ENCODE measurements around the gene ARHGAP44.
A peak's percentile ranks its signal among the peaks of the same experiment; 100 is the strongest.

ARHGAP44 gene

DNA sequence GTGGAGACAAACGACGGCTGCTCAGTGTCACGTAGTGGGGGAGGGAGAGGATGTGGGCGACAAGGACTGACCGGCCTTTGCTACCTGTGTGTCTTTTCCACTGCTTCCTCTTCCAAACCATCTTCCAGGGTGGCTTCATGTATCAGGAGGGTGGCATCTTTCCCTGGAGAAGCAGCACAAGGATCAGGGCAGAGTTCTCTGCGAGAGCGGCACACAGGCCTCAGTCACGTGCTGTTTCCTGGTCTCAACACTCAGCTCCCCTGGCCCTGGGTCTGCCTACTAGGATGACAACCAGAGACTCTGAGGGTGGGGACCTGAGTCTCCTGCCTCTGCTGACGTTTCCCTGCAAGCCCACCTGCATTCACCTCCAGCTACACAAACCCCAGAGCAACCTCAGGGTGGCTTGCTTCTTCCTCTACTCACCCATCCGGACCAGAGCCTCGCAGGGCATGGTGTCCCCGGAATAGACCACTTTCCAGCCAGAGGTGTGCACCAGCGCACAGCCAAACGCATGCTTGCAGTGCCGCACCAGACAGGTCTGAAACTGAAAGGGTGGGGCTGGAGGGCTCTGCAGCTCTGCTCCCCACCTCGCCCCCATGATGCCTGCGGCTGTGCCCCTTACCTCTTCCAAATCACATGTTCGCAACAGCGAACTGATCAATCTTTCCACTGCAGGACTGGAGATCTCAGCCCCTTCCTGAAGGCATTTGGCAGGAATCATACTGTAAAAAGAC, 205.2 kb downstream of the ARHGAP44 start:
- no peak for DNase-seq (ENCODE audit: low read depth in 2 of 2)

DNA sequence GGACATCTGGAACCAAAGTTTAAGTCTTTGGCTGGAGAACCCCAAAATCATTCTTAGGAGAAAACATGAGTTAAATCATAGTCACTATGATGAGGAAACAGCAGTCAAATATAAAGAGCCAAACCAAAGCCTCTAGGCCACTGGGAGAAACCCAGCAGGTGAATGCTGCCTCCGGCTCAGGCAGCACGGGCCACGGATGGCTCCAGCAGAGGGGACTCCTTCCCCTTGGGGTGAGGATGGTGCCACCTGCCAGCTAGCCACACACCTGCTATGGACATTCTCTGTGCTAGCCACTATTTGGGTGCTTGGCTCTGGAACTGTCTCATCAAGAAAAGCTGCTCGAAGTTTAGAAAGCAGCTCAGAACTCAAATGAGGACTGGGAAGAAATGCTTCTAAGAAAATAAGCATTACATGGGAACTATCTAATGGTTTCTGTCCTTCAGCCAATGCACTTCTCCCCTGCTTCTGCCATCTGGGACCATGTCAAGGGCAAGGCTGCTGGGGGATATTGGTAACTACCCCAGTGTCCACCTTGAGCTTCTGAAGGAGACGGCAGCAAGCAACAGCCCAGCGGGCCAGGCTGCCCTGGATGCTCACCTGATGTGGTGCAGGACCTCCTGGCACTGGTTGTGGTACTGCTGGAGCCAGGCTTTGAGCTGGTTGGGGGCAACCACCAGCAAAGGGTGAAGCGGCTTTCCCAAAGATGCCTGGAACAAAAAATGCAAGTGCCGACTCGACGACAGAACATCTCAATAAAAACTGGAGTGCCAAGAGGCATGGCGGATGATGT, 206.0 kb downstream of the ARHGAP44 start:
- no peak for DNase-seq (ENCODE audit: low read depth in 2 of 2)

DNA sequence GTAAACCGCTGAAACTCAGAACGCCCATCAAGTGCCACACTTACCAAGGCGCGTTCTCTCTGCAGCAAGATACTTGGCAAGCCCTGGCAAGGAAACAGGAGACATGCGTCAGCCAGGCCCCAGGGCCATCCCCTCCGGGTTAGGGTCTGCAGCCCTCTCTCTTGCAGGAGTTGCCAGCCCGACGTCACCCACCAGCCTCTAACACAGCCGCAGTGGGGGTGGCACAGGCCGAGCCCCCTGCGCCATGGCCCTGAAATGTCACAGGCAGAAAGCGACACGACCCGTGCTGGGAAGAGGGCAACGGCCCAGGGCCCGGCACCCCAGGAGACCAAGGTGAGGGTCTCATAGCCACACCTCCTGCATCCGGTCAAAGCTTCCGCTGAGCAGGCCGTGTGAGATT, 206.6 kb downstream of the ARHGAP44 start:
- DNase-seq (ENCODE audit: low read depth in 2 of 2), result no peak

DNA sequence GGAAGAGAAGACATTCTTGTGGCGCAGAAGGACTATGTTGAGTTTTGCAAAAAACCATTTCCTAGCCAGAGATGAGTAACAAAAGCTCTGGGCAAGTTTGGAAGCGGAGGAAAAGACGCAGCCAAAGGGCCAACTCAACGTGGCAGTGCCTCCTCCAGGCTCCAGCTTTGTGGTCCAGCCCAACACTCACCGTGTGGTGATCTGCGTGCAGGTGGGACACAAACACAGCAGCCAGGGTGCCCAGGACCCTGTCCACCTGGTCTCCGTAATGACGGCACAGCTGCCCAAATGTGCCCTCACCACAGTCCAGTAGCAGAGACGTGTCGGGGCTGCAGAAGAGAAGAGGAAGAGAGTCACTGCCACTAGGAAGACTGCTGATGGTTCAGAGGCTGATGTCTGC, 207.1 kb downstream of the ARHGAP44 start:
- no peak for DNase-seq (ENCODE audit: low read depth in 2 of 2)

DNA sequence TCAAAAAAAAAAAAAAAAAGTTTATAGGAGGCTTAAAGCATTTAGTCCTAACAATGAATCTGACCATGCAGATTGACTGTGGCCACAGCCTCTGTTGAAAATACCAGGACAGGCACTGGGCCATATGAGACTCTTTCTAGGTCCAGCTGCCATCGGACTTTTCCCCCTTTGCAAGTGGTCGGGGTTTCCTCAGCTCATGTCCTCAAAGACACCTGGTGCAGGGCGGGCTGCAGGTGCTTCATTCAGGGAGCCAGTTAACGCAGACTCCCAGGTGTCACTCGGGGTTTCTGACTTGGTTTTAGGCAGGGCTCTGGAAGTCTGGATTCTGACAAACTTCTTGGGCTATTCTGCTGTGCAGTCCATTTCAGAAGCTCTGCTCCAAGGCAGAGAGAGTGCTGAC, 207.6 kb downstream of the ARHGAP44 start:
- DNase-seq (ENCODE audit: low read depth in 2 of 2), result no peak

DNA sequence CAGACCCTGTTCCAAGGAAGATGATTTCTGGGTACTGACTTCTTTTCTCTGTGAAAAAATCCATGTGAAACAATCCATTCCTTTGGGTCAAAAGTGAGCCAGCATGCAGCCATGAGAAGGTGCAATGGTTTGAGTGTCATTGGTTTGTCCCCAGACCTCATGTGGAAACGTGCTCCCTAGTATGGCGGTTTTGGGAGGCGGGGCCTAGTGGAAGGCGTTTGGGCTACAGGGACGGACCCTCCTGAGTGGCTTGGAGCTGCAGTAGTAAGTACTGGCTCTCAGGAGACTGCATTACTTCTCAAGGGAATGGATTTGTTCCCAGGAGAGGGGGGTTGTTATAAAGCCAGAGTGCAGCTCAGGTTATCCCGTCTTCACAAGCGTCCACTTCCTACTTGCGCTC, 209.2 kb downstream of the ARHGAP44 start:
- DNase-seq (ENCODE audit: low read depth in 2 of 2), result no peak

DNA sequence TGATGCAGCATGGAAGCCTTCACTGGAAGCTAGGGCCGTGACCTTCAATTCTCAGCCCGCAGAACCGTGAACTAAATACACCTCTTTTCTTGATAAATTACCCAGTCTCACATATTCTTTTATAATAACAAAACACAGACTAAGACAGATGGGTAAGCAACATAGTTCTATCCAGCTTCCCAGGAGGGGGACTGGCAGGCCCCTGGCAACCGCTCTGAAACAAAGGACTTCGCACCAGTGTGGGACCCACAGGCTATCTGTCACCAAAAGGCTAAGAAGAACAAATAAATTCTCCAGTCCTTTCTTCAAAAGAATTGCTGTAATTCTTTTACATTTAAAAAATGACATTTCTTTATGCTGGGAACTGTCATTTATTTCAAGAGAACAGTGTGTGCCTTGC, 209.6 kb downstream of the ARHGAP44 start:
- DNase-seq (ENCODE audit: low read depth in 2 of 2), result no peak

DNA sequence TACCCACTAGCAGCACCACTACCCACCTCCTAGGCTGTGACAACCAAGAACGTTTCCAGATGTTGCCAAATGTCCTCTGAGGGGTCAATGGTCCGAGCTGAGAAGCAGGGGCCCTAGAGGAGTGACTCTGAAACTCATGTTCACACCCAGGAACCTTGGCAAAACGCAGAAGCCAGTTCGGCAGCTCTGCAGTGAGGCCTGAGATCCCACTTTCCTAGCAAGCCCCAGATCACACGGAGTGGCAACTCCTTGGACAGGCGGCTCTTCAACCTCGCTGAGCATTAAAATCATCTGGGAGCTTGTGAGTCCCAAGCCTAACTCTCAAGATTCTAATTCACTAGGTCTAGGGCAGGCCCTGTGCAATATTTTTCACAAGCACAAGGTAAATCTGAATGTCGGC, 211.3 kb downstream of the ARHGAP44 start:
- DNase-seq (ENCODE audit: low read depth in 2 of 2), result no peak

DNA sequence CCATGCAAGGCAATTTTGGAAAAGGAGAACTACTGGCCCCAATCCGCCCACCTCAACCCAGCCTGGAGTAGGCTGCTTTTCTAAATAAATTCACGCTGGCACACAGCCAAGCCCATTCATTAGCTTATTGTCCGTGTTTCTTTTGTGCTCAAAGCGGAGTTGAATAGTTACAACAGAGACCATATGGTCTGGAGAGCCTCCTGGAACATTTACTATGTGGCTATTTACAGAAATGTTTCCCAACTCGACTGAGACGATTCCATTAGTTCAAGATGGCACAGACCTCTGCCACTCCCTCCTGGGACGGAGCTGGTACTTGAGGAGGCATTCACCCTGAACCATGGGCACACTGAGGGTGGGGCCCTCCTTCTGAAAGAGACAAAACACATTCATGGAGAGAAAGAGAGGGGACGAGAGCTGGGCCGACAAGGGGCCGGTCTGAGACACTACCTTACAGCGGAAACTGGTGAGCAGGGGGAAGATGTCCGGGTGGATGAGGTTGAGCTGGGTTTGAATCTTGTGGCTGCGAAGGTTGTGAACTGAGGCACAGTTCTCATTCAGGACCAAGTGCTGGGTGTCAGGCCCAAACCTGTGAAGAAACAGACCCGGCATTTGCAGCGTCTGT, 212.8 kb downstream of the ARHGAP44 start:
- DNase-seq (ENCODE audit: low read depth in 2 of 2), result no peak

DNA sequence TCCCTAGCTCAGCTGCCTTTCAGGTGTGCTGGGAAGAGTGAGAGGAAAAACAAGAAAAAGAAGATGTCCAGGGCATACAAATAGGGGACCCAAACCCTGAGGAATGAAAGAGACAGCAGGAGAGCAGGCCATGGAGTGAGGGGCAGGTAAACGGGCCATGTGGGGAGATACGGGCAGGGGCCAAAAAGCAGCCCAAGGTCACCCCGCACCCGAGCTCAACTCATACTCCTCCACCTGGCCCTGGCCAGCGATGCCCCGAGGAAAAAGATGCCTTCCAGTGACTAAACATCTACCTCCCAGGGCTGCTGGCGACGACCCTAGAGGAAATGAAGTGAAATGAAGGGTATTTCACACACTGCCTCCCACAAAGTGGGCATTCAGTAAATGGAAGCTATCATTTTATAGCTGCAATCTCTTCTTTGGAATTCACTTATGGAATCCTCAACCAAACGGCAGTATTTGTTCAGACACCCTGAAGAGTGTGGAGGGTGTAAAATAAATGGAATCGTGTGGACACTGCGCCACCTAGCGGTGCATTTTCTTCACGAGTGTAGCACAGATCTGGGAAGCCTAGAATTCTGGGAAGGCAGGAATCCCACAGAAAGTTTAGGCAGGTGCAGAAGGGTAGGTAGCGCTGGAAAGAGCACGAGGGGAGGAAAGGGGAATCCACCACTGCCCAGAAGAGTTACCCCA, 213.6 kb downstream of the ARHGAP44 start:
- DNase-seq (ENCODE audit: low read depth in 2 of 2), result peak in 1 of 2 experiments; percentile 43

DNA sequence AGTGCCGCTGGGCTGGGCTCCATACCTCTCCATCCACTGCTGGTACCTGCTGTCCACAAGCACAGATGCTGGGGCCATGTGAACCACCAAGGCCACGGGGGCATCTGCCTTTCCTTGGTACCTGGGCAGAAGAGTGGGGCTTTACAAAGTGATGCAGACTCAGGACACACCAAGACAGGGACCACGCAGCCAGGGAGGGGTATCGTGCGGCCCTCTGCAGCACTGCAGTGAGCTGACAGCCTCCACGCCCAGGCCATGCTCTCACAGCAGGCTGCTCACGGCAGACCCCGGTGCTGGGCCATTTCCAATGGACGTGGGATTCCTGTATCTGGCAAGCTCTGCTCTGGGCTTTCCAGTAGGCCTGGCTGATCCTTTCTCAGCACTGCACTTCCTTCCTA, 214.2 kb downstream of the ARHGAP44 start:
- DNase-seq (ENCODE audit: low read depth in 2 of 2), result no peak

DNA sequence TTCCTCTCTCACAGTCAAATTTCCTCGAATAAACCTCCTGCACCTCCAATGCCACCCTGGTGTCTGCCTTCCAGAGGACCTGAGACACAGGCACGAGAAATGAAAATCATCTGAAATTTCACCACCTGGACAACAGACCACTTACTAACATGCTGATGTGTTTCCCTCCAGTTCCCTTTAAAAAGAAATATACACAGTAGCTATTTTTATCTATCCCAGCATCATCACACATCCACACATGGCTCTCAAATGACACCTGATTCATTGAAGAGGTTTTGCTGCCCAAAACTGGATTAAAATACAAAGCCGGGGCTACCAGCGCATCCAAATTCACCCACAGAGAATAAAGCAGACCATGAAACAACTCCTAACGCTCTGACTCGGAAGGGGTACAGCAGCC, 214.6 kb downstream of the ARHGAP44 start:
- DNase-seq (ENCODE audit: low read depth in 2 of 2), result no peak

DNA sequence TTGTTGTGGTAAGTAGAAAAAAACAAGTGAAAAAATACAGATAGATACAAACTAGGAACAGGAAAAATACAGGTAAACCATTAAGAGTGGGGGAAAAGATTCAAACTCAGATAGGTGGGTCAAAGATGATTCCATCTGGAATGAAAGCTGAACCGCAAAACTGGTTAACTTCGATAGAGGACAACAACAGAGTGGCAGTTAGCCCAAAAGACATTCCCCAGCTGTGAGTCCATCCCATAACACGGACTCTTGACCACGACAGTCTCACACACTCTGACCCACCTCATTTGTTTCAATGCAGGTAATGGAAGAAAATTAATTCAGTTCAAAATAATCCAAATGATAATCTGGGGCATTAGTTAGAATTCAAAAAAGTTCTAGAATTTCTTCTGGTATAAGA, 215.0 kb downstream of the ARHGAP44 start:
- no peak for DNase-seq (ENCODE audit: low read depth in 2 of 2)

DNA sequence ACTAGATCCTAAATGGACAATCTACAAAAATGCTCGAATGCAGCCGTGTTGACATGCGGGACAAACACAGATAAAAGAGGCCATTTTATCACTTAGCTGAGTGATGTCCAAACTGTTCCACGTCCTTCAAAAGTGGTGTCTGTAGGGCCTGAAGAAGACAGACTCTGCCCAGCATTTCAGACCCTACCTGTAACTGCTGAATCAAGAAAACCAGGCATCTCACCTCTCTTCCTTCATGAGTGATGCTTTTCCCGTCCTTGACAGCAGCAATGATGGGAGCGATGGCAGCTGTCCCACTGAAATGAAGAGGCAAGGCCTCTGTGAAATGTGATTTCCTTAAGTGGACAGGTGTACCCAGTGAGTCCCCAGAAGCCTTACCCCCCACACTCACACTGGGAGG, 216.2 kb downstream of the ARHGAP44 start:
- no peak for DNase-seq (ENCODE audit: low read depth in 2 of 2)

DNA sequence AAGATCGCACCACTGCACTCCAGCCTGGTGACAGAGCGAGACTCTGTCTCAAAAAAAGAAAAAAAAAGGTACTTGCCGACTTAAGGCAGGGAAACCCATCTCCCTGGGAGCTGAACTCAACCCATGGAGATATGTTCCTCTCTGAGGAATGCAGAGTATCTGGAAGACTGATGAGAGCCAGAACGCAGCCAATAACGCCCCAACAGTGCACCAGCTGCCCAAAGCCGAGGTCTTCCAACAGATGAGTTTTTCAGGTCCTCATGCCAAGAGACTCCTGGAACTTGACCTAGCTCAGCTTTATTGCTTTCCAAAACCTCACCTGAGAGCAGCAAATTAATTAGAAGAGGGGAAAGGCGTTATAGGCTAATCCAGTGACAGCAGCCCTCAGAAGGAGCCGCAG, 219.2 kb downstream of the ARHGAP44 start:
- no peak for DNase-seq (ENCODE audit: low read depth in 2 of 2)

DNA sequence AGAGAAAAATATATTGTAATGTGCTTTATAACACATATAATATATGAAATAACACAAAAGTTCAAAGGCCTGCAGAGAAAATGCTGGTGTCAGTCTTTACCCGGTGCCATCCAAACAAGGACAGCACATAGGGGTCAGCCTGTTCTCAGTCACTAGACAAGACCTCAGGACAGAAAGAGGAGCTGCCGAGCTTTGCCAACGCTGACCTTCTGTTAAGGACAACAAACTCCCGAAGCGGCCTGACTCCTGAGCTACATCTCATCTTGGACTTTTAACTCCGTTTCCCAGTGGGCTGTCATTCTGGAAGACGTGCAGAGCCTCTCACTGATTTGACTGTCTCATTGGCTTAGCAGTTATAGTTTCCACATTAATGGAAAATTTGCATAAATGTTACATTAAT, 221.7 kb downstream of the ARHGAP44 start:
- no peak for DNase-seq (ENCODE audit: low read depth in 2 of 2)

DNA sequence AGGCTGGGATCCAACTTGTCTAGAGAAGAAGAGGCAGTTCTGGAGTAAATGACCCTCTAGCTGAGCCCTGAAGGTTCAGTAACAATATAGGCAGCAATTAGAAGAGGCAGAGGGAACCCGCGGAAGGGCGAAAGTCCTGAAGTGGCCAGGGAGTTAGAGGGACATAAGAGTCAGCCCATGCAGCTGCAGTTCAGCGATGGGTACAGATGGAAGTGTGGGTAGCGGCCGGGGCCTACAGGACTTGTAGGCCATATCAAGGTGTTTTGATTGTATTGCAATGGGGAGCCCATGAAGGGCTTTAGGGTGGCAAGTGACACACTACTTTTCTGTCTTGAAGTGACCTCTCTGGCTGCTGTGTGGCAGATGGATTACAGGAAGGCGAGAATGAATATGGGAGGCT, 225.5 kb downstream of the ARHGAP44 start:
- no peak for DNase-seq (ENCODE audit: low read depth in 2 of 2)

DNA sequence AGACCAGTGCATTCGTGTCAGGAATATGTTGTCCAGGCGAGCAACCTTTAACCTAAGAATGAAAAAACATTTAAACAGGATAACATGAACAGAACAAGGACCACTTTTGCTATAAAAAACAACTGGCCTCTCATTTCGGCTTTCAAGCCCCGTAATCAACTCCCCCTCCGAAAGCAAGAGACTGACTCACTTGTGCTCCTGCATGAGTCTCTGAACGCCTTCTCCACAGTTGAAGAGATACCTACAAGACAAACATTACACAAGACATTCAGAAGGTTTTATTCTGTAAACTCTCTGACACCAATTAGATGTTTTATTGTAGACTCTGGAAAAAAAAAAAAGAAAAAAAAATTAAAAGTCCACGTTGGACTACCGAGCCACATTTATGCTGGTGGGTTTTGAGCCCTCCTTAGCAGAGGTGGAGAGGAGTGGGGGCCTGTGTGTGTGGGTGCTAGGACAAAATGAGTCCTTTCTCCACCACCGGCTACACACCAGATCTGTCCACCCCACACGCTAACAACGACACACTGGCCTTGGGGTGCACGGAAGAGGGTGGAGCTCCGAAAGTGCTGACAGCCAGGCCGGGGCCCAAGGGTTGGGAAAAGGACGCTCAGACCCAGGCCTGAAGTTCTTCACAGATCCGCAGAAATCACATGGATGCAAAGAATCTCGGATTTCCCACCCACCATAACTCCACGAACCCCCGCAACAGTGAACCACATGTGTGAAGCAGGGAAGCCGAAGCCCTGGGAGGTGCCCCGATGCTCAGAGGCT, 227.8 kb downstream of the ARHGAP44 start:
- peak in 1 of 2 experiments; percentile 20 for DNase-seq (ENCODE audit: low read depth in 2 of 2)

DNA sequence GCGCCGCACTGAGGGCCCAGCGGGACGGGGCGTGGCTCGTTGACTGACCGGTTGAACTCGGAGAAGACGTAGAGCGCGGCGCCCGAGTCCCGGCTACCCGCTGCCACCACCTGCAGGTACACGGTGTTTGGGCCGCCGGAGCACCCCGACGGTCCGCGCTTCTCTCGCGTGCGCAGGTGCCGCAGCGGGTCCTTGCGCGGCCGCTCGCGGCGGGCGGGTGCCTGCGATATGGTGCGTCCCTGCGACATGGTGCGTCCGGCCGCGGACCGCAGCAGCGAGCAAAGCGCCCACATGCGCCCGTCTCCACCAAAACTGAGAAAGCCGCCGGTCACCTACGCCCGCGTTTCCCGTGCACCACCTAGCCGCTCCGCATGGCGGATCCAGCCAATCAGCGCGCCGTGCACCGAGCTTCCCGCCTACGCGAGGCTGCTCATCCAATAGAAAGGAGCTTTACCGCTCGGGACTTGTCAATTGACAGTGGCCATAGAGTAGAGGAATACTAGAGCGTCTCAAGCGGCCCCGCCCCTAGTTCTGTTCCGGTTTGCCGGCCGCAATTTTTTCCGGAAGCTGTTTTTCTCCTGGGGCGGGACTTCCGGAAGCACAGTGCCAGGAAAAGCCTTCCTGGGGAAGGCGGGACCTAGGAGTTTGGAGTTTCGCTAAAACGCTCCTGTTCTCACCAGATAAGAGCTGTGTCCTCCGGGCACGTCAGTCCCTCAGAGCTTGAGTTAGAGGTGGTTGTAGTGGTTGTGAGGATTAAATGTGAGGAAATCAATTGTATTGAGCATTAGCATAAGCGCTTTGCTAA, 228.6 kb downstream of the ARHGAP44 start, which contains the start of gene ELAC2:
TSS of gene ELAC2 (minus strand) at position 373 of the 805 bp plus-strand sequence. CDS start at position 293, 80 bp downstream.
- DNase-seq (ENCODE audit: low read depth in 2 of 2), result peak; percentile 94 to 97

DNA sequence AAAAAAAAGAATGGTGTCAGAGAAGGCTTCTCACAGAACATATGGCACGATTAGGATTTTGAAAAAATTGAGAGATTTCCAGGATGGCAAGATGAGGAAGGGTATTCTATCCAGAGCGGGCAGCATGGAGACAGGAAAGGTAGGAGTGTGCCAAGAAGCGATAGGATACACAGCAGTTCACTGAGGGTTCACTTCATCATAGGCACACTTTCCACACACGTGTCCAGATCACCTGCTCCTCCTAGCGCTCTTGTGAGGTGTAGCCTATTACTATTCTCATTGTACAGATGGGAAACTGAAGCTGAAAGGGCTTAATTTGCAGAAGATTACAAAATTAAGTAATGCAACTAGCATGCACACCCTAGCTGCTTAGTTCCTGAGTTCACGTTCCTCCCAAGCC, 234.7 kb downstream of the ARHGAP44 start:
- DNase-seq (ENCODE audit: low read depth in 2 of 2), result no peak

All from stimulated activated CD4-positive, alpha-beta T cell treated with anti-CD3 and anti-CD28 coated beads, Interleukin-12 subunit alpha, Interleukin-12 subunit beta, amount 100 ng/mL, for 24 hours (primary cell).